Measurements from ENCODE around the gene ZNF394.
A peak's percentile ranks its signal among the peaks of the same experiment; 100 is the strongest.

DNA sequence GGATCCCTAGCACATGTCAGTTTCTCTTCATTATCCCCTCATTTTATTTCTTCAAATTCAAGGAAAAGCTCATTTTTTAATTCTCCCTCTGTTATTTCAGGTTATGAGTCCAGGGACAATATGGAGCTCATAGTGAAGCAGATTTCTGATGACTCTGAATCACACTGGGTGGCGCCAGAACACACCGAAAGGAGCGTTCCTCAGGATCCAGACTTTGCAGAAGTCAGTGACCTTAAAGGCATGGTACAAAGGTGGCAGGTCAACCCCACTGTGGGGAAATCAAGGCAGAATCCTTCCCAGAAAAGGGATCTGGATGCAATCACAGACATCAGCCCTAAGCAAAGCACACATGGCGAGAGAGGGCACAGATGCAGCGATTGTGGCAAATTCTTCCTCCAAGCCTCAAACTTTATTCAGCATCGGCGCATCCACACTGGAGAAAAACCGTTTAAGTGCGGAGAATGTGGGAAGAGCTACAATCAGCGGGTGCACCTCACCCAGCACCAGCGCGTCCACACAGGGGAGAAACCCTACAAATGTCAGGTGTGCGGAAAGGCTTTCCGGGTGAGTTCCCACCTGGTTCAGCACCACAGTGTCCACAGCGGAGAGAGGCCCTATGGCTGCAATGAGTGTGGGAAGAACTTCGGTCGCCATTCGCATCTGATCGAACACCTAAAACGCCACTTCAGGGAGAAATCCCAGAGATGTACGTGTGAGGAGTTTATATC lies 25.8 kb upstream of the ZNF394 start:
- TF ChIP-seq EP300 (IDR thresholded peaks at IDR 0.05; ENCODE audit: low read depth) (no peak), POLR2A (IDR thresholded peaks at IDR 0.05) (no peak), POLR2AphosphoS5 (IDR thresholded peaks at IDR 0.05) (no peak)
- TF ChIP-seq, protein P1, sequence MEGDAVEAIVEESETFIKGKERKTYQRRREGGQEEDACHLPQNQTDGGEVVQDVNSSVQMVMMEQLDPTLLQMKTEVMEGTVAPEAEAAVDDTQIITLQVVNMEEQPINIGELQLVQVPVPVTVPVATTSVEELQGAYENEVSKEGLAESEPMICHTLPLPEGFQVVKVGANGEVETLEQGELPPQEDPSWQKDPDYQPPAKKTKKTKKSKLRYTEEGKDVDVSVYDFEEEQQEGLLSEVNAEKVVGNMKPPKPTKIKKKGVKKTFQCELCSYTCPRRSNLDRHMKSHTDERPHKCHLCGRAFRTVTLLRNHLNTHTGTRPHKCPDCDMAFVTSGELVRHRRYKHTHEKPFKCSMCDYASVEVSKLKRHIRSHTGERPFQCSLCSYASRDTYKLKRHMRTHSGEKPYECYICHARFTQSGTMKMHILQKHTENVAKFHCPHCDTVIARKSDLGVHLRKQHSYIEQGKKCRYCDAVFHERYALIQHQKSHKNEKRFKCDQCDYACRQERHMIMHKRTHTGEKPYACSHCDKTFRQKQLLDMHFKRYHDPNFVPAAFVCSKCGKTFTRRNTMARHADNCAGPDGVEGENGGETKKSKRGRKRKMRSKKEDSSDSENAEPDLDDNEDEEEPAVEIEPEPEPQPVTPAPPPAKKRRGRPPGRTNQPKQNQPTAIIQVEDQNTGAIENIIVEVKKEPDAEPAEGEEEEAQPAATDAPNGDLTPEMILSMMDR (IDR thresholded peaks at IDR 0.05) = peak in 2 of 5 experiments; percentile 12 to 14
